ENCODE results near the gene PTTG1. TPM values are rescaled to one million over a fixed set of nuclear protein-coding genes. Genes with fewer than 3 reads are reported as not detected.

PTTG1 gene
- total RNA-seq, 6 donors from 2014 or later = 4.3 to 34.8 (median 9.6) TPM

DNA sequence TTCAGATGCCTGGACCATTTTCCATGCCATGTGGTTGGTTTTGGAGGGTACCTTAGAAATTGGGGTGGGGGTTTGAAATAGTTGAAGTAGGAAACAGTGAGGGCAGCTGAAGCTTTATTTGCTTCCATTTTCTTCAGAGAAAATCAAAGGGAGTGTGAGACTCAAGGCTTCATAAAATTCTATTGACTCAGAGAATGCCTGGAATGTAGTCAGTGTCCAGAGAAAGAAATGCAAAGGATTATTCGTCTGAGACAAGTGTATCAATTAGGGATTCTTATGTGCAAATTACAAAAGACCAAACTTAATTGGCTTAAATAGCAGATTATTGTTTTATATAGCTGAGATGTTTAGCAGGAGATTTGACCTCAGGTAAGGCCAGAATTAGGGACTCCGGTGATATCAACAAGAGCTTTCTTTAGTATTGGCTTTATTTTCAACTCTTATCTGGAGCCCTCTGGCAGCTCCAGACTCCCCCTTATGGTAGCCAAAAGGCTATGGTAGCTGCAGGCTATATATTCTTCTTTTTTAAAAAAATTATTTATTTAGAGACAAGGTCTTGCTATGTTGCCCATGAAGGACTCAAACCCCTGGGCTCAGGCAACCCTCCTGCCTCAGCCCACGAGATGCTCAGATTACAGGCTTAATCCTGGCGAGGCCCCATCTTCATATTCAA, 38.9 kb downstream of the PTTG1 start:
- Histone ChIP-seq H3K4me1 (peaks cover 0 to 5% (median 0%) of the 10 kb centered on the region in 4 donors), H3K9me3 (no peaks in the 10 kb centered on the region), H3K27me3 (no peaks in the 10 kb centered on the region), H3K36me3 (no peaks in the 10 kb centered on the region), H3K27ac (no peak overlapping the region), H3K4me3 (no peak overlapping the region)
- 86% methylated on average over 4 of the region's 4 CpGs for WGBS, 2 donors
- ATAC-seq (ENCODE audit: low FRiP score in 2 of 2) = no peak
- TF ChIP-seq POLR2AphosphoS5 (IDR thresholded peaks at IDR 0.05) (no peak), POLR2A (IDR thresholded peaks at IDR 0.05) (no peak), CTCF (IDR thresholded peaks at IDR 0.05) (no peak), EP300 (IDR thresholded peaks at IDR 0.05) (no peak)
- DNase-seq = no peak

DNA sequence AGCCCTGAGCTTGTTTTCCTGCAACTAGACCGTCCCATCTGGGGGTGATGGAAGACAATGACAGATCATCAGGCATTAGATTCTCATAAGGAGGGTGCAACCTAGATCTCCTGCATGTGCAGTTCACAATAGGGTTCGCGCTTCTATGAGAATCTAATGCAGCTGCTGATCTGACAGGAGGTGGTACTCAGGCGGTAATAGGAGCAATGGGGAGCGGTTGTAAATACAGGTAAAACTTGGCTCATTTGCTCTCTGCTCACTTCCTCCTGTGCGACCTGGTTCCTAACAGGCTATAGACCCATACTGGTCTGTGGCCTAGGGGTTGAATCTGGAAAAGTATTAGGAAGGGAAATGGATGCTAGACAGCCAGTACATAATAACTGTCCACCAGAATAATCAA, 39.7 kb downstream of the PTTG1 start:
- ATAC-seq (ENCODE audit: low FRiP score in 2 of 2) = no peak
- H3K27ac ChIP-seq = no peak overlapping the region
- H3K9me3 ChIP-seq = no peaks in the 10 kb centered on the region
- H3K4me1 ChIP-seq = peaks cover 0 to 5% (median under 1%) of the 10 kb centered on the region in 4 donors
- H3K4me3 ChIP-seq = no peak overlapping the region
- DNase-seq = no peak
- 89% methylated on average over 6 of the region's 6 CpGs for WGBS, 2 donors
- no peak for TF ChIP-seq CTCF (IDR thresholded peaks at IDR 0.05)
- TF ChIP-seq POLR2A (IDR thresholded peaks at IDR 0.05) = no peak
- no peak for TF ChIP-seq EP300 (IDR thresholded peaks at IDR 0.05)
- no peak for TF ChIP-seq POLR2AphosphoS5 (IDR thresholded peaks at IDR 0.05)
- H3K27me3 ChIP-seq = no peaks in the 10 kb centered on the region
- no peaks in the 10 kb centered on the region for H3K36me3 ChIP-seq

DNA sequence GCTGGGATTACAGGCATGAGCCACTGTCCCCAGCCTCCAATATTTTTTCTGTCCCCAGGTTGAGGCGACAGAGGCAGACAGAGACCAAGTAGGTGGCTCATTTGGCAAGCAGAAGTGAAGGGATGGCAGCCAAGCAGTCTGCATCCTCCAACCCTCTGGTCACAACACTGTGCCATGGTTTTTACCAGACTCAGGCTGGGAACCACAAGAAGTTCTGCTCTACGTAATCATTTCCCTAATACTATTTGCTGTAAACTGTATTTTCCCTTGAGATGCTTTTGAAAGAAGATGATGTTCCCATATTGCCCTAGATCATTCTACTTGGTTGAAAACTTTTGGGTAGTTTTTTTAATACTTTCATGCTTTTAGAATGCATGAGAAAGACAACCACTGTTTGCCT, 40.5 kb downstream of the PTTG1 start:
- ATAC-seq (ENCODE audit: low FRiP score in 2 of 2) (no peak), DNase-seq (no peak)
- Histone ChIP-seq H3K9me3 (no peaks in the 10 kb centered on the region), H3K4me3 (no peak overlapping the region), H3K4me1 (peaks cover 4 to 8% (median 5%) of the 10 kb centered on the region in 4 donors), H3K27ac (no peak overlapping the region), H3K36me3 (no peaks in the 10 kb centered on the region), H3K27me3 (no peaks in the 10 kb centered on the region)
- WGBS, 2 donors = 85 to 88% methylated on average over 2 of the region's 2 CpGs
- TF ChIP-seq EP300 (IDR thresholded peaks at IDR 0.05) (no peak), POLR2AphosphoS5 (IDR thresholded peaks at IDR 0.05) (no peak), CTCF (IDR thresholded peaks at IDR 0.05) (no peak)

GRCh38 chr5:160463227-160463626, 41.6 kb downstream of the PTTG1 start:
- WGBS, 2 donors = 91% methylated on average over 4 of the region's 4 CpGs
- H3K27ac ChIP-seq = no peak overlapping the region
- ATAC-seq (ENCODE audit: low FRiP score in 2 of 2) (no peak), DNase-seq (no peak)
- no peaks in the 10 kb centered on the region for H3K36me3 ChIP-seq
- H3K9me3 ChIP-seq = no peaks in the 10 kb centered on the region
- no peaks in the 10 kb centered on the region for H3K27me3 ChIP-seq
- no peak overlapping the region for H3K4me3 ChIP-seq
- H3K4me1 ChIP-seq = peaks cover 14 to 17% (median 15%) of the 10 kb centered on the region in 4 donors
- TF ChIP-seq POLR2A (IDR thresholded peaks at IDR 0.05) (no peak), POLR2AphosphoS5 (IDR thresholded peaks at IDR 0.05) (no peak), EP300 (IDR thresholded peaks at IDR 0.05) (no peak), CTCF (IDR thresholded peaks at IDR 0.05) (no peak)
